ENCODE measurements around the gene DDX46. TPM values are rescaled to one million over a fixed set of nuclear protein-coding genes. Genes with fewer than 3 reads are reported as not detected.

DDX46 gene
- total and polyA plus RNA-seq, 7 donors, result 16.5 to 48.7 (median 46.5) TPM

DNA sequence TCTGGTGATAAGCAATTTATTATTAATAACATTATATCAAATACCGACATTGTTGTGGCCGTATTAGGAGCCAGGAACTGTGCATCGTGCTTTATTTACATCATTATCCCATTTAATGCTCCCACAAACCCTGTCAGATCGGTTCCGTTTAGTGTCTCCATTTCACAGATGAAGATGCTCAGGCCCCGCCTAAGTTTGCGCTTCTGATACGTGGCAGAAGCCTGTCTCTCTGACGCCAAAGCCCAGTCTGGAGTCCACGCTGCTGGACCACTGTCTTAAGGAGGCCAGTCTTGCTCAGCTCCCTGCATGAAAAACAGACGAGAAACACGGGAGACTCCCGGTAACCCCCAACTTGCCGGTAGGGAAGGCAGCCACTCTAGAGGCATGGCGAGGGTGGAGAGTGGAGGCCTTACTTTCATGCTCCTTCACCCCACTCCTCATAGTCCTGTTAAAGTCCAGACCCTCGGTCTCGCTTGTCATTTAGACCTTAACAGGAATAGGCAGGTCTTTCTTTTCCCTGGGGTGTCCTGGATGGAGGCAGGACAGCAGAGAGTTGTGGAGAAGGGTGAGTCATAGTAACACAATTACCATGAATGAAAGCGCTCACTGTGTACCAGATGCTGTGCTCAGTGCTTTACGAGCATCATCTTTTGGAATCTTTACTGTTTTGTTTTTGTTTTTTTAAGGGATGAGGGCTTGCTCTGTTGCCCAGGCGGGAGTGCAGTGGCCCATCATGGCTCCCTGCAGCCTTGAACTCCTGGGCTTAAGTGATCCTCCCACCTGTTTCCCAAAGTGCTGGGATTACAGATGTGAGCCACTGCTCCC is 116.5 kb downstream of the DDX46 start:
- WGBS, 3 donors, result 5 to 10% (median 5%) methylated on average over 20 of the region's 20 CpGs
- Histone ChIP-seq H3K4me1 (peaks cover 9% of the 10 kb centered on the region), H3K4me3 (peak overlapping the region; percentile 93), H3K27me3 (ENCODE audit: insufficient read depth in 3 of 3, low read length in 2 of 3) (no peaks in the 10 kb centered on the region), H3K27ac (peak overlapping the region; percentile 97), H3K36me3 (ENCODE audit: insufficient read depth in 1 of 2, low read depth in 1 of 2) (peaks cover 0 to 14% of the 10 kb centered on the region in 2 donors), H3K9me3 (no peaks in the 10 kb centered on the region)
- intact Hi-C loops (cut with DNase I), result no loop called here
- DNase-seq (peak; percentile 68 to 74), ATAC-seq (peak; percentile 69 to 80 (median 76))
- TF ChIP-seq CTCF (IDR thresholded peaks at IDR 0.05), result no peak

DNA sequence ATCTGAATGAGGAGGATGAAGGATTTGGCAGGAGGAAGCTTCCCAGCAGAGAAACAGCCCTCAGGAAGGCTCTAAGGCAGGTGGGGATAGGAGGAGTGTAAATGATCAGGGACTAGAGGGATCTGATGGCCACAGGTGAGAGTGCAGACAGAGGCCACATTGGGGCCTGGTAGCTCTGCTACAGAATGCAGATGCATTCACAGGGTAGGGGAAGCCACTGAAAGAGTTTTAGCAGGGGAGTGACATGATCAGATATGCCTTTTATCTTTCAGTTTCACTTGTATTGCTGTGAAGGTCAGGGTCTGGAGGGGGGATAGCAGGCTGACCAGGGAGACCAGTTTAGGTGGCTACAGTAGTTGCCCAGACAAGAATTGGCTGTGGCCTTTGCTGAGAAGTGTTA is 118.6 kb downstream of the DDX46 start:
- no peak for ATAC-seq
- TF ChIP-seq CTCF (IDR thresholded peaks at IDR 0.05), result no peak
- Histone ChIP-seq H3K36me3 (ENCODE audit: insufficient read depth in 1 of 2, low read depth in 1 of 2) (peaks cover 0 to 14% of the 10 kb centered on the region in 2 donors), H3K9me3 (no peaks in the 10 kb centered on the region), H3K27me3 (ENCODE audit: insufficient read depth in 3 of 3, low read length in 2 of 3) (no peaks in the 10 kb centered on the region), H3K4me1 (peaks cover 9% of the 10 kb centered on the region), H3K4me3 (no peak overlapping the region), H3K27ac (no peak overlapping the region)
- no peak for DNase-seq
- intact Hi-C loops (cut with DNase I), result loop anchor here in 1 of 2 donors (2.0 kb wide), 1 partner anchor 26 kb away; no protein-coding TSS in a partner anchor

DNA sequence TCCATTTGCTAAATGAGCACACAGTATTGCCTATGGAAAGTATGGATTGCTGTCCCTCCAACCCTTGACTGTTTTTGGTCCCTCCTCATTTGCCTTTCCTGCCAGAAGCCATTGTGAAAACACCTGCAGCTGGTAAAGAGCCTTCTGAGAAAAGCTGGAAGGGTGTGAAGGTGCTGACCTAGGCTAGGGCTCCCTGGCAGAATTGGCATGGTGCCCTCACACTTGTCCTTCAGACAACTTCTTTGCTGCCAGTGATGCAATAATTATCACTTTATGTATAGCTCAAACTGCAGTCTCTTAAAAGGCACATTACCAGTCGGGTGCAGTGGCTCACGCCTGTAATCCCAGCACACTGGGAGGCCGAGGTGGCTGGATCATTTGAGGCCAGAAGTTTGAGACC is 119.8 kb downstream of the DDX46 start:
- no peaks in the 10 kb centered on the region for H3K27me3 ChIP-seq (ENCODE audit: insufficient read depth in 3 of 3, low read length in 2 of 3)
- no peak for ATAC-seq
- H3K36me3 ChIP-seq (ENCODE audit: insufficient read depth in 1 of 2, low read depth in 1 of 2), result peaks cover 0 to 14% of the 10 kb centered on the region in 2 donors
- no peak for TF ChIP-seq CTCF (IDR thresholded peaks at IDR 0.05)
- no peak overlapping the region for H3K4me3 ChIP-seq
- no peaks in the 10 kb centered on the region for H3K9me3 ChIP-seq
- 53 to 75% (median 72%) methylated on average over 3 of the region's 3 CpGs for WGBS, 3 donors
- intact Hi-C loops (cut with DNase I), result no loop called here
- no peak for DNase-seq
- no peak overlapping the region for H3K27ac ChIP-seq
- H3K4me1 ChIP-seq, result peaks cover 9% of the 10 kb centered on the region

DNA sequence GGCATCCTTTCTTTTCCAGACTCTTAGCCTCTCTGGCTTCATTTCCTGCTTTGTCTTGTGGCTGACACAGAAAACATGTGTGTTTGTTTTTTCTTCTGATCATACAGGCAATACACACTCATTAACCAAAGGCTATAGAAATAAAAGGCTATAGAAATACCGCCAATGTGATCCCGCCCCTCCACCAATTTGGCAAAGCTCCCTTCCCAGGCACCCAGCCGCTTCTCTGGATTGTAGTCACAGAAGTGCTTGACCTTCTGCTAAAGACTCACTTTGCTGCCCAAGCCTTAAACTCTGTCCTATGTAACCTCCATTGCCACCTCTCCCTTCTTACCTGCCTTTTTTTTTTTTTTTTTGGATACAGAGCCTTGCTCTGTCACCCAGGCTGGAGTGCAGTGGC is 120.9 kb downstream of the DDX46 start:
- Histone ChIP-seq H3K4me1 (peaks cover 6% of the 10 kb centered on the region), H3K27me3 (ENCODE audit: insufficient read depth in 3 of 3, low read length in 2 of 3) (no peaks in the 10 kb centered on the region), H3K36me3 (ENCODE audit: insufficient read depth in 1 of 2, low read depth in 1 of 2) (peaks cover 0 to 14% of the 10 kb centered on the region in 2 donors), H3K9me3 (no peaks in the 10 kb centered on the region), H3K4me3 (no peak overlapping the region), H3K27ac (no peak overlapping the region)
- intact Hi-C loops (cut with DNase I), result no loop called here
- DNase-seq (no peak), ATAC-seq (no peak)
- no peak for TF ChIP-seq CTCF (IDR thresholded peaks at IDR 0.05)
- WGBS, 3 donors, result 84 to 87% (median 86%) methylated on average over 3 of the region's 3 CpGs

Other genes with a start within 250 kb of the DDX46 start
- 10 to 100 TPM in 3 of 4 donors, 1 to 10 TPM in 1; 10.0 to 15.1 (median 14.4) TPM for gene JADE2, start 233.1 kb upstream of the DDX46 start, total RNA-seq
- gene JADE2, start 233.1 kb upstream of the DDX46 start, polyA plus RNA-seq, result 10 to 100 TPM in 1 of 3 donors, 1 to 10 TPM in 2; 5.0 to 10.1 (median 6.0) TPM
- 100 to 1,000 TPM; 161 to 238 (median 206) TPM for gene SAR1B, start 126.0 kb upstream of the DDX46 start, total RNA-seq
- 100 to 1,000 TPM; 116 to 188 (median 126) TPM for gene SAR1B, start 126.0 kb upstream of the DDX46 start, polyA plus RNA-seq
- gene SEC24A, start 110.0 kb upstream of the DDX46 start, total RNA-seq, result 10 to 100 TPM in 3 of 4 donors, 1 to 10 TPM in 1; 5.7 to 25.2 (median 13.7) TPM
- 10 to 100 TPM in 2 of 3 donors, 1 to 10 TPM in 1; 6.7 to 18.9 (median 17.2) TPM for gene SEC24A, start 110.0 kb upstream of the DDX46 start, polyA plus RNA-seq
- gene CAMLG, start 20.2 kb upstream of the DDX46 start, total RNA-seq, result 10 to 100 TPM; 25.8 to 44.9 (median 29.6) TPM
- gene CAMLG, start 20.2 kb upstream of the DDX46 start, polyA plus RNA-seq, result 10 to 100 TPM; 29.8 to 56.5 (median 48.1) TPM
- 10 to 100 TPM; 24.7 to 28.3 (median 25.3) TPM for gene C5orf24, start 87.2 kb downstream of the DDX46 start, total RNA-seq
- 10 to 100 TPM; 16.0 to 31.4 (median 26.5) TPM for gene C5orf24, start 87.2 kb downstream of the DDX46 start, polyA plus RNA-seq
- 10 to 100 TPM; 21.1 to 32.0 (median 26.6) TPM for gene TXNDC15, start 115.6 kb downstream of the DDX46 start, total RNA-seq
- 10 to 100 TPM; 23.2 to 34.0 (median 28.6) TPM for gene TXNDC15, start 115.6 kb downstream of the DDX46 start, polyA plus RNA-seq
- 10 to 100 TPM; 23.8 to 29.9 (median 26.0) TPM for gene PCBD2, start 146.4 kb downstream of the DDX46 start, total RNA-seq
- 10 to 100 TPM in 2 of 3 donors, 1 to 10 TPM in 1; 8.9 to 21.1 (median 14.0) TPM for gene PCBD2, start 146.4 kb downstream of the DDX46 start, polyA plus RNA-seq
- 1 to 10 TPM in 3 of 4 donors, under 1 TPM in 1; 0.79 to 1.8 (median 1.2) TPM for gene CATSPER3, start 209.1 kb downstream of the DDX46 start, total RNA-seq
- 1 to 10 TPM in 2 of 3 donors, under 1 TPM in 1; 0.73 to 1.8 (median 1.8) TPM for gene CATSPER3, start 209.1 kb downstream of the DDX46 start, polyA plus RNA-seq